GM18505 (cell line): ENCODE results near the gene SPACA4.
A peak's percentile ranks its signal among the peaks of the same experiment; 100 is the strongest.

ENCODE experiments used
- ATAC-seq: cut with Tn5 transposase; IDR thresholded peaks from one replicate; pipeline ENCODE4 v1.9.1; 2021; ENCODE audit not compliant: unreplicated experiment
- POLR2A ChIP-seq: IDR thresholded peaks from 4 replicates; pipeline ENCODE4 v1.6.1; 2011; ENCODE audit warnings: borderline replicate concordance; ENCODE audit not compliant: insufficient read depth, insufficient read length; ENCODE audit errors: extremely low read depth

SPACA4 gene

GRCh38 chr19:48608798-48609263 lies 2.3 kb downstream of the SPACA4 start:
- peak; percentile 58 for ATAC-seq
- no peak for TF ChIP-seq POLR2A

GRCh38 chr19:48609571-48610108 lies 3.1 kb downstream of the SPACA4 start:
- ATAC-seq = no peak
- no peak for TF ChIP-seq POLR2A

DNA sequence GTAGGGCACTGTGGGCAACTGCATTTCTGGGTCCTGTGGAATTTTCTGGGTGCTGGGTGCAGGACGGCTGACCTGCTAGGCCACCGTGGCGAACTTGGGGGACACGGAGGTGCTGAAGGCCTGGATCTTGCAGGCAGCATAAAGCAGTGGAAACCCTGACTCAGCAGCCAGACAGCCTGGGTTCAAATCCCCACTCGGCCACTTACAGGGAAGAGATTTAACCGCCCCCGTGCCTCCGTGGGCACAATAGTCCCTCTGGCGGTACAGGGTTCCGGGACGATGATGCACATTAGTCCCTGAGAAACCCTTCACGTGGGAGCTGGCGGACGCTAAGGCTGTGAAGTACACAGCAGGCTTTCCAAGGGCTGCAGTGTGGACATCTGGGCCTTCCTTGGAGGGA lies 5.3 kb downstream of the SPACA4 start:
- ATAC-seq = no peak
- no peak for TF ChIP-seq POLR2A

DNA sequence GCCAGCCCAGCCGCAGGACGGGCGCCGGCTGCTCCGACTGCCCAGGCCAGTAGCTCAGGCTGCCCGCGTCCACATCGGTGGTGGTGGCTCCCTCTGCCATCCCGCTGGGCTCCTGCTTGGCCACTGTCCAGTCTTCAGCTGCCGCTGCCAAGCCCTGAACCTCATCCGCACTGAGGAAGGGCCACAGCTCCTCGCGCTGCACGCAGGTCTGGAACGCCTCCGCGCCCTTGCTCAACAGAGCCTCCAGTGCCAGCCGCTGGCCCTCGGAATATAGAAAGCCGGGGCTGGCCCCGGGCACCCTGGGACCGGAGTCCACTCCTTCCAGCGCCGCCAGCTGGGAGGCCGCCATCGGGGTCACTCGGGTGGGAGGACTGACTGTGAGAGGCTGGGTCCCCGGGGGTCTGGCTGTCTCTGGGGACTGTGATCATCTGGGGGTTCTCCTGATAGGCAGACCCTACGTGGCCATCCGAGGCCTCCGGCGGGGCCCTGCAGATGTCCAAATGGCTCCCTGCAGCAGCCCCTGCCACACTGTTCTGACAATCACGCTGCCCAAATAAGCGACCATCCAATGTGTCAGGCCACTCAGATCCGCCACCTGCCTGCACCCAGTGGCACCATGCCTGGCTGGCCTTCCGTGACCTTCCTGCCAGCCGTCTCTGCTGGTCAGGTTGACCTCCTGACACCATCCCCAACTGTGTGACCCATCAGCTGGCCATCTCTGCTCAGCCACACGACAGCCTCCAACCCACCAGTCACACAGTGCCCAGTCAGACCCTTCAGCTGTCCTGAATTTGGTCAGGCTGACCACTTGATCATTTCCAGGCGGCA lies 6.7 kb downstream of the SPACA4 start:
- ATAC-seq = no peak
- TF ChIP-seq POLR2A = no peak

DNA sequence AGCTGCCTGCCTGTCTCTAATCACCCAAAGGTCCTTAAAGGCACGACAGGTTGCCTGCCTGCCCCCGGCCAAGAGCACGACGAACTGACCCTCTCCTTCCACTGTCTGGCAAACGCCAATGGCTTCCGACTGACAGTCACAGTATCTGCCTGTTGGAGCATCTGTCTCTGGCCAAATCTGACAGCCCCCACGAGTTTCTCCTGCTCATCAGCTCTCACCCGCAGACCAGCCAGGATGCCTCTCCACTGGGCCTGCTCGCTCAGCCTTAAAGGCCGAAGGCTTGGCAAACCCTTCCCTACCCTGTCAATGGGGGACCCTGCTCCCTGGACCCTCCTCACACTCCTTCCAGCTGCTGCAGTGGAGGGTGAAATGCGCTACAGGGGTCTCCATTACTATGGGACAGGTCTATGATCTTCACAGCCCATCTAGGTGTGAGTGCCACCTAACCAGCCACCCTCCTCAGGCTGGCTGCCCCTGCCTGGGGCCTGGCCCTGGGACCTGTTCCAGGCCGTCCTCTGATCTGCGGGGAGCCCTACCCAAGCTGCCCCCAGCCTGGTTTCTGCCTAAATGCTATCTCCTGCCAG lies 7.4 kb downstream of the SPACA4 start:
- ATAC-seq = no peak
- TF ChIP-seq POLR2A = peak; percentile 61

DNA sequence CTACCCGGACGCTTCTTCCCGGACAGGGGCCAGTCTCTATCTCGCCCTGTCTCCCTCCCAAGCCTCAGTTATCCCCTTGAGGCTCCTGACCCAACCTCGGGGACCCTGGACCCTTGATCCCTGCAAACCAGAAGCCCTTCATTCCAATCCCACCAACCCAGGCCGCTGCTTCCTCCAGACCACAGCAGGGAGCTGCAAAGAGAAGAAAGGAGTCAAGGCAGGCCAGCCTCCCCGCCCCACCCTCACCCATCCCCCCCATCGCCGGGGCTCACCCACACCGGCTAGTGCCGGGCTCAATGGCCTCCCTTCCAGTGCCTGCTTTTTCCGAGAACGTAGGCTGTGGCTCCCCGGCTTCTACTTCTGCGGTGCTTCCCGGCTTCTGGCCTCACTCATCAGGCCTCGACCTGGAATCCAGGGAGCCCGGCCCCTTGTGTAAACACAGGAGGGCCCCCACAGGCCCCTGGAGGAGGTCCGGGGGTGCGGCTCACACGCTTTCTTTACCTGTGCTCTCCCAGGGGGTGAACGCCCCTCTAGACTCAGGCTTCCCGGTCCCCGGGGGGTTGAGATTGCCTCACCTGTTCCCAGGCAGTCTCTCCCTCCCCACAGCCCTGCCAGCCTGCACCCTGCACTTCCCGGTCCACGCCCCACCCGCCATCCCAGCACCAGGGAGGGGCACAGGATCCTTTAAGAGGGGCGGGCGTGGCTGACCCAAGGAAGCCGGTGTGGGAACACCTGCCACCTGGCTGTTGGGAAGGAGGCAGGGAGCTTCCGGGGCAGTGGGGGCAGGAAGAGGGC lies 8.1 kb downstream of the SPACA4 start, which contains the start of gene FAM83E:
FAM83E (minus strand) TSS at position 641 of the 795 bp plus-strand sequence. CDS start 1,704 bp downstream, outside the sequence.
- TF ChIP-seq POLR2A = no peak
- ATAC-seq = no peak

DNA sequence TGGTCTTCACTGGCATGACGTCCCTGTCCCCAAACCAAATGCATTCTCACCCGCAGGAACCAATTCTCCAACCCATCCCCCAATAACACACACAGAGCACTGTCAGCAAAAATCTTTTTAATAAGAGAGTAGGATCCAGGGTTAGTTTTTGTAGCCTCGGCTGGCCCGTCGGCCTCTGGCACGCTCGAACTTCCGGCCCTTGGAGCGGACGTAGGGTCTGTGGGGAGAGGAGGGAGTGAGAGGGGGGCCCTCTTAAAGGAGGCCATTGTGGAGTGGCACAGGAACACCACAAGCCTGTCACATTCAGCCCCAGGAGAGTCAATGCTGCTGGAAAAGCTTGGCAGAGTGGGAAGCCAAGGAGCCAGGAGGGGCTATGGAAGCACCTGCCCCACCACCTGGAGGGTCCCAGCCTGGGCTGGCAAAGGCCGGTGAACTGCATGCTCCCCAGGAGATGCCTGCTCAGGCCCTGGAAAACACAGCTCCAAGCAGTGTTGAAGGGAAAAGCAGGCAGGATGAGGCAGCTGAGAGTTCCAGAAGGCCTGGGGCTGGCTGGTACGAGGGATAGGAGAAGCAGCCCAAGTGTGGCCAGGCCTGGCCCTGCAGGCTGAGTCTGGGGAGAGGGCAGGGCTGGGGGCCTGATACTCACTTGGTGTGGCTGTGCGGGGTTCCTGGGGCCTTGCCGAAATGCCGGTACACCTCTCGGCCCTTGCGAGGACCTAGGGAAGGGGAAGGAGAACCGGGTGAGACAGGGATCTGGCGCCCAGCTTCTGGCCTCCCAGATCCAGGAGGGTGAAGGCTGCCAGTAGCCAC lies 8.9 kb downstream of the SPACA4 start:
- no peak for ATAC-seq
- no peak for TF ChIP-seq POLR2A

DNA sequence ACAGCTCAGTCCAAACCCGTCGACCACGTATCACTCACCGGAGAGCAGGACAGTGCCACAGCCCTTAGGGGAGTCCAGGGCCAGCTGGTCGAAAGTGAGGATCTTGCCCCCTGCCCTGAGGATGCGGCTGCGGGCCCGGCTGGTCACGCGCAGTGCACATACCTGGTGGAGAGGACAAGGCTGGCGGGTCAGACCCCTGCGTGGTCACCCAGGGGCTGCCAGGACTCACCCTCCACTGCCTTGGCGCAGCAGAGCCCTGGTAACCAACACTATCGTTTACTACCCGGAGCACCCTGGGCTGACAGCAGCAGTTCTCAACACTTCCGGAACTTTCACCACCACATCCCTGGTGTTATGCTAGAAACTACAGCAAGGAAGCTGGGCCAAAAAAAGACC lies 9.5 kb downstream of the SPACA4 start:
- ATAC-seq = no peak
- peak; percentile 15 for TF ChIP-seq POLR2A

DNA sequence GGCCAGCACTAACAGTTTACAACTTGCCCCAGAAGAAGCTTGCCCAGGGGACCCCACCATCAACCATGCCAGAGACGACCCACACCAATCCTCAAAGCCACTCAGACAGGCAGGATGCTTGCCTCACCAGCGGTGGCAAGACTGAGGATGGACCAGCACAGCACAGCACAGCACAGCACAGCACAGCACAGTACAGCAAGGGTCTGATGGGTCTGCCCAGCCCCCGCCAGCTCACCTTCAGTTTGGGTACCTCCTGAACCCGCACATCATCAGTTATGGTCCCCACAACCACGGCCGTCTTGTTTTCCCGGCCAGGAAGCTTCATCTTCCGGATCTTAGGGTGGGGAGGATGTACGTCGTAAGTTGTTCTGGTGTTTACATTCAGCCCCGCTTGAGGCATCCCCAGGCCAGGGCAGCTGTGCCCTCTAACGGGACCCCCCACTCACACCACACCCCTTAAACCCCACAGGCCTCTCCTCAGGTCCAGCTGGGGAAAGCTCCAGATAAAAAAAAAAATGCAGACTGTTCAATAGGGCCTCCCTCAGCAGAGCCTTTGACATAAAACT lies 10.0 kb downstream of the SPACA4 start:
- ATAC-seq = no peak
- peak; percentile 19 for TF ChIP-seq POLR2A

- TF ChIP-seq POLR2A = no peak
- ATAC-seq = no peak
Observed at GRCh38 chr19:48617146-48617937, 10.8 kb downstream of the SPACA4 start.

- no peak for ATAC-seq
- TF ChIP-seq POLR2A = no peak
Observed at GRCh38 chr19:48618278-48618915, 11.9 kb downstream of the SPACA4 start.
